ENCODE measurements around the gene YPEL3. TPM values are rescaled to one million over a fixed set of nuclear protein-coding genes. Genes with fewer than 3 reads are reported as not detected.

Gene YPEL3
- total and polyA plus RNA-seq, 2 of the 8 experiments (the other 6 are each of a cell fraction or from before 2014, with no cell fraction given), result 40.3 to 53.3 TPM

DNA sequence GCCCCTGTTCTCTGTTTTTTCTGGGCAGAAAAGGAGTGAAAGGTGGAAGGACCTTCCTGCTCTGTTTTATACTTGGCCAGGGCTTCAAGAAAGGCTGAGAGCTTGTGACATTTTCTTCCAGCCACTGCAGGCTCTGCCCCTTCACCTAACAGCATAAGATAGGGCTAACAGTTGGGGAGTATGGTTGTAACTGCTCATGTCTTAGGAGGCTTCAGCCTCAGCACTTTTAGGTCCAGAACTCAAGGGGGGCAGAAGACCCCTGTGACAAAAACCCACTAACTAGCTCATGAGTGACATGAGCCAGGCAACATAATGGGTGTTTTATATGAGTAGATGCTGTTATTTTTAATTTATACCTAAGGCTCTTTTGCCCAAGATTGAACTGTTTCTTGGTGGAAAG is 25.5 kb downstream of the YPEL3 start:
- Histone ChIP-seq H2BK20ac (ENCODE audit: low read length) (no peak overlapping the region), H3K4ac (replicated peaks; ENCODE audit: insufficient read length, low read depth, low read length) (no peak overlapping the region), H3K14ac (ENCODE audit: insufficient read length) (no peak overlapping the region), H2BK12ac (ENCODE audit: low read depth, low read length) (no peak overlapping the region), H2AK5ac (ENCODE audit: low read depth, low read length) (no peak overlapping the region), H3K79me2 (ENCODE audit: control insufficient read depth in 1 of 2, insufficient read depth in 2 of 2, low read length in 2 of 2) (peaks cover 15 to 30% of the 10 kb centered on the region in 2 experiments), H3K27me3 (replicated peaks in 1 of 4; ENCODE audit: control insufficient read depth in 3 of 4, extremely low read depth in 1 of 4, insufficient read depth in 3 of 4, low read length in 3 of 4) (no peaks in the 10 kb centered on the region), H2BK120ac (replicated peaks; ENCODE audit: low read depth, low read length) (no peak overlapping the region), H4K91ac (replicated peaks; ENCODE audit: insufficient read length, low read length) (no peak overlapping the region), H3K9me3 (ENCODE audit: insufficient read depth in 2 of 2, low read depth in 1 of 2, low read length in 1 of 2) (no peaks in the 10 kb centered on the region), H3K4me3 (ENCODE audit: extremely low read depth in 1 of 4, insufficient read depth in 2 of 4, low read depth in 3 of 4, low read length in 4 of 4) (no peak overlapping the region), H3K36me3 (ENCODE audit: control insufficient read depth in 2 of 4, insufficient read depth in 4 of 4, low read length in 3 of 4) (peaks cover 19 to 54% (median 47%) of the 10 kb centered on the region in 4 experiments), H3K27ac (ENCODE audit: low read depth, low read length) (no peak overlapping the region), H2BK5ac (ENCODE audit: low read depth, low read length) (no peak overlapping the region), H2AFZ (ENCODE audit: low read length) (no peak overlapping the region), H3K4me2 (ENCODE audit: insufficient read depth in 1 of 2, low read depth in 2 of 2, low read length in 2 of 2) (no peak overlapping the region), H4K5ac (ENCODE audit: insufficient read length, low read depth, low read length) (no peak overlapping the region), H4K20me1 (replicated peaks in 1 of 2; ENCODE audit: control insufficient read depth in 1 of 2, insufficient read depth in 2 of 2, low read length in 2 of 2) (peaks cover 16 to 35% of the 10 kb centered on the region in 2 experiments), H4K8ac (ENCODE audit: extremely low read depth, insufficient read depth, low read length) (no peak overlapping the region), H3K23me2 (ENCODE audit: low read depth, low read length) (peaks cover 2% of the 10 kb centered on the region; the same call in 1 of the 2 replicates), H3K9ac (replicated peaks in 1 of 4; ENCODE audit: extremely low read depth in 1 of 4, low read depth in 3 of 4, low read length in 3 of 4) (no peak overlapping the region), H2BK15ac (ENCODE audit: low read length) (no peak overlapping the region), H3K18ac (ENCODE audit: extremely low read depth, low read length) (no peak overlapping the region), H3K4me1 (replicated peaks in 1 of 4; ENCODE audit: control insufficient read depth in 3 of 4, insufficient read depth in 4 of 4, low read length in 3 of 4) (peaks cover 0 to 14% (median 6%) of the 10 kb centered on the region in 4 experiments; a peak in 6 of 7 replicates), H3K56ac (replicated peaks; ENCODE audit: insufficient read length, low read depth, low read length) (no peak overlapping the region), H3K23ac (ENCODE audit: insufficient read length) (no peak overlapping the region), H3K79me1 (ENCODE audit: low read depth, low read length) (peaks cover 9% of the 10 kb centered on the region; the same call in 1 of the 2 replicates)
- no peak for FAIRE-seq
- ChIA-PET POLR2A (ENCODE audit: partially characterized antibody) (interaction anchor here (0.9 to 21.2 kb wide), 4 partner anchors 8 to 42 kb away, joined by 3 to 353 read pairs (median 78); partner anchors contain the start of genes PPP4C, TBX6 and YPEL3), CTCF (ENCODE audit: partially characterized antibody) (interaction anchor here (0.7 to 7.3 kb wide), 4 partner anchors 14 to 116 kb away, joined by 3 to 51 read pairs (median 5); partner anchors contain the start of gene TBX6)
- DNase-seq (ENCODE audit: low read depth in 1 of 2, low spot score in 2 of 2), result no peak
- TF ChIP-seq EGR1 (IDR thresholded peaks at IDR 0.05; ENCODE audit: borderline replicate concordance, low read depth, low read length) (no peak), KDM4A (IDR thresholded peaks at IDR 0.05; ENCODE audit: low read depth, low read length, severe bottlenecking) (no peak), ZNF274 (IDR thresholded peaks at IDR 0.05; ENCODE audit: borderline replicate concordance, extremely low read depth, low read length) (no peak), NANOG (IDR thresholded peaks at IDR 0.05; ENCODE audit: insufficient read depth, low read depth, low read length, poor library complexity, severe bottlenecking) (no peak), SP1 (IDR thresholded peaks at IDR 0.05; ENCODE audit: low read depth, low read length) (no peak), RBBP5 (IDR thresholded peaks at IDR 0.05; ENCODE audit: borderline replicate concordance, low read depth, low read length) (no peak), JUN (IDR thresholded peaks at IDR 0.05; ENCODE audit: low read depth, low read length) (no peak), SIRT6 (IDR thresholded peaks at IDR 0.05; ENCODE audit: low read length) (no peak), RAD21 (IDR thresholded peaks at IDR 0.05 in 1 of 2, conservative IDR thresholded peaks at IDR 0.05 in 1 of 2; ENCODE audit: low read depth in 2 of 2, low read length in 2 of 2) (no peak), ASH2L (IDR thresholded peaks at IDR 0.05; ENCODE audit: low read length) (no peak), RNF2 (IDR thresholded peaks at IDR 0.05; ENCODE audit: borderline replicate concordance, low read depth, low read length, missing control alignments, poor library complexity, severe bottlenecking) (no peak)
- TF ChIP-seq, protein P1, sequence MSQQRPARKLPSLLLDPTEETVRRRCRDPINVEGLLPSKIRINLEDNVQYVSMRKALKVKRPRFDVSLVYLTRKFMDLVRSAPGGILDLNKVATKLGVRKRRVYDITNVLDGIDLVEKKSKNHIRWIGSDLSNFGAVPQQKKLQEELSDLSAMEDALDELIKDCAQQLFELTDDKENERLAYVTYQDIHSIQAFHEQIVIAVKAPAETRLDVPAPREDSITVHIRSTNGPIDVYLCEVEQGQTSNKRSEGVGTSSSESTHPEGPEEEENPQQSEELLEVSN (IDR thresholded peaks at IDR 0.05), result no peak
- TF ChIP-seq, protein P2, sequence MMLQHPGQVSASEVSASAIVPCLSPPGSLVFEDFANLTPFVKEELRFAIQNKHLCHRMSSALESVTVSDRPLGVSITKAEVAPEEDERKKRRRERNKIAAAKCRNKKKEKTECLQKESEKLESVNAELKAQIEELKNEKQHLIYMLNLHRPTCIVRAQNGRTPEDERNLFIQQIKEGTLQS (IDR thresholded peaks at IDR 0.05; ENCODE audit: insufficient read depth, low read depth, low read length), result no peak
